ENCODE data around the gene SLC35B2.

DNA sequence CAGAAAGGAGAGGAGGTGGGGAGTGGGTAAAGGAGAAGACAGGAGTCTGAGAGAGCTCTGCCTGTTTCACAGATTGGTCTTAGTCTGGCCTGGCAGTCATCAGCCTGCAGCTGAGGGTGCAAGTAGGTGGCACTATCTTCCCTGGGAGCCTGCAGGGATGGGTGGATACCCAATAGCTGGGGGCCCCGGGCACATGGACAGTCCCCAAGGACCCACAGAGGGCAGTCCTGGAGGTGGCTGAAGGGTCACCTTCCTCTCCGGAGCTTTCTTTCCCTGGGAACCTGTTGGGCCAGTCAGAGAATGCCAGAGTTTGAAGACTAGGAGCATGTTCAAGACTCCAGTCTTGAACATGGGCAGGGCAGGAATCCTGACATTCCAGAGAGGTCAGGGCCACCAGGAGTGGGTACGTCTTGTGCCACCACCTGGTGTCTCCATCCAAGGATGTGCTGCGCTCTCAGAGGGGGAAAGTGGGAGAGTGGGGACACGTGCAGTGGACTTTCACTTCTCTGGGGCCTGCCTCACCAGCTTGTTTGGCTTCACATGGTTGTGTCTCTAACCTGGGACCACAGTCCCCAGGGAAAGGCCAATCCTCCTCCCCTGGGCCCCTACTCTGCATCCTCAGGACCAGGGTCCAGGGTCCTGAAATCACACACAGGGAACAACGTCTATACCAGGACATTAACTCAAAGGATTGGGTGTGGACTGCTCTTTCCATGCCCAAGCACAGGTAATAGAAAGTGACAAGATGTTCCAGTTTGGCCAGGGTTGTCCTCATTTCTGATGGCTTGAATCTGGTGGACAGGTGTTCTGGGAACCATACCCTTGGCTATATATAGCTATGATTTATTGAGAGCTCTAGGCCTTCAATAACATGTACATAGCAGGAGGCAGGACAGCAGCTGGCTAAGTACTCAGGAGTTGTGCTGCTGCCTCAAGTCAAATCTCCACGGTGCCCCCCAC is 37.8 kb upstream of the SLC35B2 start:
- TF ChIP-seq, protein P1, sequence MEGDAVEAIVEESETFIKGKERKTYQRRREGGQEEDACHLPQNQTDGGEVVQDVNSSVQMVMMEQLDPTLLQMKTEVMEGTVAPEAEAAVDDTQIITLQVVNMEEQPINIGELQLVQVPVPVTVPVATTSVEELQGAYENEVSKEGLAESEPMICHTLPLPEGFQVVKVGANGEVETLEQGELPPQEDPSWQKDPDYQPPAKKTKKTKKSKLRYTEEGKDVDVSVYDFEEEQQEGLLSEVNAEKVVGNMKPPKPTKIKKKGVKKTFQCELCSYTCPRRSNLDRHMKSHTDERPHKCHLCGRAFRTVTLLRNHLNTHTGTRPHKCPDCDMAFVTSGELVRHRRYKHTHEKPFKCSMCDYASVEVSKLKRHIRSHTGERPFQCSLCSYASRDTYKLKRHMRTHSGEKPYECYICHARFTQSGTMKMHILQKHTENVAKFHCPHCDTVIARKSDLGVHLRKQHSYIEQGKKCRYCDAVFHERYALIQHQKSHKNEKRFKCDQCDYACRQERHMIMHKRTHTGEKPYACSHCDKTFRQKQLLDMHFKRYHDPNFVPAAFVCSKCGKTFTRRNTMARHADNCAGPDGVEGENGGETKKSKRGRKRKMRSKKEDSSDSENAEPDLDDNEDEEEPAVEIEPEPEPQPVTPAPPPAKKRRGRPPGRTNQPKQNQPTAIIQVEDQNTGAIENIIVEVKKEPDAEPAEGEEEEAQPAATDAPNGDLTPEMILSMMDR (conservative IDR thresholded peaks at IDR 0.05), result no peak
- no peak for TF ChIP-seq ZFX (IDR thresholded peaks at IDR 0.05)
